PFSK-1 (cell line): ENCODE results near the gene EDN1.

ENCODE experiments used
- FOXP2 ChIP-seq: optimal IDR thresholded peaks from 2 replicates; pipeline ENCODE3; 2011; ENCODE audit warnings: borderline replicate concordance, control low read depth, inconsistent platforms; ENCODE audit not compliant: insufficient read depth; ENCODE audit errors: extremely low read length, extremely low read depth
- POLR2AphosphoS5 ChIP-seq: IDR thresholded peaks from 2 replicates; pipeline ENCODE4 v1.6.1; 2012; ENCODE audit warnings: low read depth, mild to moderate bottlenecking, control low read depth, low read length, moderate library complexity
- REST ChIP-seq, 2 experiments: IDR thresholded peaks; 2 replicates each; pipeline versions ENCODE4 v1.6.1 to v1.8.0; 2011 to 2012; ENCODE audit warnings: low read depth in 2 of 2, low read length in 2 of 2, control low read depth in 1 of 2, inconsistent platforms in 1 of 2, mild to moderate bottlenecking in 1 of 2, moderate library complexity in 1 of 2; ENCODE audit not compliant: insufficient read depth in 1 of 2
- SIN3A ChIP-seq: IDR thresholded peaks from 2 replicates; pipeline ENCODE4 v1.6.1; 2012; ENCODE audit warnings: mild to moderate bottlenecking, low read length, moderate library complexity, borderline replicate concordance; ENCODE audit not compliant: insufficient read depth
- TAF1 ChIP-seq: IDR thresholded peaks from 2 replicates; pipeline ENCODE4 v1.6.1; 2012; ENCODE audit warnings: low read length, control low read depth, borderline replicate concordance; ENCODE audit not compliant: insufficient read depth

EDN1 gene

GRCh38 chr6:12291839-12292604 lies 1.9 kb downstream of the EDN1 start:
- no peak for TF ChIP-seq POLR2AphosphoS5
- TF ChIP-seq REST (IDR thresholded peaks at IDR 0.05; ENCODE audit: insufficient read depth in 1 of 2, low read depth in 2 of 2, low read length in 2 of 2): no peak
- no peak for TF ChIP-seq FOXP2
- TF ChIP-seq TAF1: no peak
- TF ChIP-seq SIN3A: no peak

DNA sequence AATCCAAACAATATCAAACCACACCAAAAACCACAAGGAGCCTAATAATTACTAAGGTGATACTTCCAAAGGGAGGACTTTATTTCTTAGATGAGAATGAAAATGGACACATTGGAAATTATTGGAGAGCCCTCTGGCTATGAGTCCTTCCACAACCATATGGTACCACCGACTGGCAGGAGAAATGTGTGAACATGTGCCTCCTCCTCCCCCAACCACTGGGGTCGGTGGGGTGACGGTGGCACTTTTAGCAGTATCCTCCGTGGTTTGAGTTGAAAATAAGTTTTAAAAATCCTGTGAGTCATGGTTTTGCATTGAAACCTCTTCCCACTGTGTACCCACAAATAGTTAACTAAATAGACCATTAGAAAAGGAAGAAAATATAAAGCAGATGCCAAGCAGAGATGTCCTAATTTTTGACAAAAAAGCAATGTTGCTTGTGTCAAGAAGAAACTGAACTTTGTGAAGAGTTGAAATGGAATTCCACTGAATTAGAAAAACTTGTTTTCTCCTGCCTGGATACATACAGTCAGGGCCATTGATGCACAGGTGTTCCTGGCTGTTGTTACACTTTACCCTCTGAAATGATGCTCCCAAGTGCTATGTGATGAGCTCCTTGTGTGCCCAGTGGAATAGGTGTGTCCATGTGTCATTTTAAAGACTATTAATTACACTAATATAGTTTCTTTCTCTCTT lies 3.2 kb downstream of the EDN1 start:
- no peak for TF ChIP-seq REST (IDR thresholded peaks at IDR 0.05; ENCODE audit: insufficient read depth in 1 of 2, low read depth in 2 of 2, low read length in 2 of 2)
- TF ChIP-seq SIN3A: no peak
- TF ChIP-seq TAF1: no peak
- TF ChIP-seq FOXP2: no peak
- TF ChIP-seq POLR2AphosphoS5: no peak

- TF ChIP-seq SIN3A (no peak), TAF1 (no peak), POLR2AphosphoS5 (no peak), FOXP2 (no peak), REST (IDR thresholded peaks at IDR 0.05; ENCODE audit: insufficient read depth in 1 of 2, low read depth in 2 of 2, low read length in 2 of 2) (no peak)
Measured at GRCh38 chr6:12293931-12294807, 4.0 kb downstream of the EDN1 start.

- TF ChIP-seq FOXP2 (no peak), POLR2AphosphoS5 (no peak), REST (IDR thresholded peaks at IDR 0.05; ENCODE audit: insufficient read depth in 1 of 2, low read depth in 2 of 2, low read length in 2 of 2) (no peak), SIN3A (no peak), TAF1 (no peak)
Measured at GRCh38 chr6:12294851-12295536, 4.8 kb downstream of the EDN1 start.
